ENCODE data around the gene HOXB4.

Gene HOXB4

GRCh38 chr17:48571826-48572417 is 6.2 kb downstream of the HOXB4 start:
- no peak for DNase-seq (ENCODE audit: low spot score)

DNA sequence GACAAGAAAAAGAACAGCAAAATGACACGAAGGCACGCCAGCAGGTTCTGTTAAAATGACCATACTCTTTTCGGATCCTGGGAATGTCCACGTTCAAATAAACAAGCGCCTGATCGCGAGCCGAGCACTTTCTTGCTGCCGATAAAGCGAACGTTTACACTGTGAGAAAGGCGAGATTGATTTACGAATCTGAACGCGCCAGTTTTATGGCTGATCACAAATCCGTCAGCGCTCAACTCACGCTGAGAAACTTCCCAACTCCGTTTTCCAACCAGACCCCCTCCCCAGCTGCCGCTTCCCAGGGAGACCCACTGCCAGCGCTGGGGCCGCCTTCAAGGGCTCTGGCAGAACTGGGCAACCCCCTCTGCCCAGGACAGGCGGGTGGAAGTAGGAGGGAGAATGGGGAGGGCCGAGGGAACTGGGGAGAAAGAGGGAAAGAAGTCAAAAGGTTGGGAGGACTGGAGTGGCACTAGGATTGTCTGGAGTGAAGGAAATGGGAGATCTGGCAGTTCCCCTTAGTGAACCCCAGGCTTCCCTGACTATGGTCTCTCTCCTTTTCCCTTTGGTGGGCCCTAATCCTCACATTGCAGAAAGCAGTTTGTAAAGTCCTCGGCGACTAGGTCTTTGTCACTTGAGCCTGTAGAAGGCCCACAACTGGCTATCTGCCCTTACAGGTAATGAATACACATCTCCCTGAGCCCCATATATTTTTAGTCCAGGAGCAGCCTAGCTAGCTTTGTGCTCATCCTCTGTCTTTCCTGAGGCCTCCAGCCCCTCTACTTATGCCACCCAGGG is 6.9 kb downstream of the HOXB4 start:
- DNase-seq (ENCODE audit: low spot score), result no peak

GRCh38 chr17:48570325-48571023 is 7.7 kb downstream of the HOXB4 start:
- DNase-seq (ENCODE audit: low spot score), result no peak

DNA sequence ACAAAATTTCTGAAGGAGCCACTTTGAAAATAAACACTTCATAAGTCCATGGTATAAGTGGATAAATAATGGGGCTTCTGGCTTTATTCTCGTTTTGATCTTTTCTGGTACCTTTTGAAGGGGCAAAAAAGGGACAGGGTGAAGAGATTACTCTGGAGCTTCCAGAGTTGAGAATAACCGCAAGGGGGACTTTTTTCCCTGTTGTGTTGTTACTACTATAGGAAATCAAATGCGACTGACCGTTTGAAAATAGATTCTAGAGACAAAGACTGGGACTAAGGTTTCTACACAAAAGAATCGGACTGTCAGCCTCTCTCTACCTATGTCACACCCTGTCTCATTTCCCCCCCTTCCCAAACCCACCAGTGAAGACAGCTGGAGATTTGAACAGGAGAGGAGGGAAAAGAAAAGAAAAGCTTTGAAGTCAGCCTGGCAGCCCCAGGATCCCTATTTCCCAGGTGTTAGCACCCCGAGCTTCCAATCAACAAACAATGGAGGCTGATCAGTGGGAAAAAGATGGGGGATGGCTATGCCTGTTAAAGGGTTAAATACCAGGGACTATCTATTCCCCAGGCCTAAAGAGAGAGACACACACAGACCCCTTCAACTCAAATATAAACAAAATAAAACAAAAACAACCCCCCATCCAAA is 8.4 kb downstream of the HOXB4 start:
- no peak for DNase-seq (ENCODE audit: low spot score)

- DNase-seq (ENCODE audit: low spot score), result no peak
Measured at GRCh38 chr17:48569240-48569582, 8.9 kb downstream of the HOXB4 start.

GRCh38 chr17:48568499-48569239 is 9.5 kb downstream of the HOXB4 start:
- DNase-seq (ENCODE audit: low spot score), result no peak

DNA sequence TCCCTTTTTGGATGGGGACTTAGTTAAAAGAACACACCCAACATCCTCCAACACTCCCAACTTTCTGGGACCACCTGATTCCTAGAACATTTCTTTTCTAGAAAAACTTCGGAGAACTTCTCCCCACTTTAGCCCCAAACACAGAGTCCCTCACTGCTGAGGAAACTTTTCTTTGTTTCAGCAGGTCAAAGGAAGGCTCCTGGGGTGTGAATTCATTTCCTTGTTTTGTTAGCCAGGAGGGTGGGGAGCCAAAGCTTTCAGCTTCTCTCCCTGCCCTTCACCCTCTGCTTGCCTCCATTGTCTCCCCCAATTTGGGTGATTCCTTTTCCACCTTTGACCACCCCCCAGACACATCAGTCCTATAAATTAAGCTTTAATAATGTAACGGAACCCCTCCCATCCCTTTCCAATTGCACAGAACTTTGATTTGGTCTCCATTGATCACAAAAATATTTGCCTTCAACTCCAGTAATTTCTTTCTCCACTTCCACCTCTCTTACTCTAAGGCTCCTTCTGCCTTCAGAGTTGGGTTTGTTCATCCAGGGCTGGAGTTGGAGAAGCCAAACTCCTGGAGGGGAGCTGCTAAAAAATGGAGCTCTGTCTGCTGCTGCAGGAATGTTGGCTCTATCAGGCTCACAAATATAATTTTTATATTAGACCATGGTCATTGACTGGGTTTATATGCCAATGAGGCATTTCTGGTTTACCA is 10.3 kb downstream of the HOXB4 start:
- DNase-seq (ENCODE audit: low spot score), result no peak

- DNase-seq (ENCODE audit: low spot score), result no peak
Measured at GRCh38 chr17:48567209-48567608, 10.9 kb downstream of the HOXB4 start.

DNA sequence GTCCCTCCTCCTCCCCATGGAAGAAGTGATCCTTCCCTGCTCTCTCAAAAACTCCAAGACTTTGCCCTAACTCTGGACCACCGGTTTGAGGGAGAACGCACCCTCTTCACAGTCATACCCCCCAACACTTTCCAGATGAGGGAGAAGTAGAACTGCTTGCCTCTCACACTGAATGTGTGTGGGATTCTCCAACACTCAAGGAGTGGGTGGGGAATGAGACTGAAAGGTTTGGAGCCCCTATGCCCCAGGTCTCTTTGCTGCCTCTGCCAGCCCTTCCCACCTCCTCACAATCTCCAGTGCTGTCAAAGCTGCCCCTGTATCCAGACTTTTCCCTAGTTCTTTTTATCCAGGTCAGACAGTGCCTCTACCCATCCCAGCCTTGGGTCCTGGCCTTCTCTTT is 11.4 kb downstream of the HOXB4 start:
- DNase-seq (ENCODE audit: low spot score), result no peak

GRCh38 chr17:48565925-48566710 is 12.0 kb downstream of the HOXB4 start:
- no peak for DNase-seq (ENCODE audit: low spot score)

GRCh38 chr17:48565022-48565554 is 13.1 kb downstream of the HOXB4 start:
- no peak for DNase-seq (ENCODE audit: low spot score)

DNA sequence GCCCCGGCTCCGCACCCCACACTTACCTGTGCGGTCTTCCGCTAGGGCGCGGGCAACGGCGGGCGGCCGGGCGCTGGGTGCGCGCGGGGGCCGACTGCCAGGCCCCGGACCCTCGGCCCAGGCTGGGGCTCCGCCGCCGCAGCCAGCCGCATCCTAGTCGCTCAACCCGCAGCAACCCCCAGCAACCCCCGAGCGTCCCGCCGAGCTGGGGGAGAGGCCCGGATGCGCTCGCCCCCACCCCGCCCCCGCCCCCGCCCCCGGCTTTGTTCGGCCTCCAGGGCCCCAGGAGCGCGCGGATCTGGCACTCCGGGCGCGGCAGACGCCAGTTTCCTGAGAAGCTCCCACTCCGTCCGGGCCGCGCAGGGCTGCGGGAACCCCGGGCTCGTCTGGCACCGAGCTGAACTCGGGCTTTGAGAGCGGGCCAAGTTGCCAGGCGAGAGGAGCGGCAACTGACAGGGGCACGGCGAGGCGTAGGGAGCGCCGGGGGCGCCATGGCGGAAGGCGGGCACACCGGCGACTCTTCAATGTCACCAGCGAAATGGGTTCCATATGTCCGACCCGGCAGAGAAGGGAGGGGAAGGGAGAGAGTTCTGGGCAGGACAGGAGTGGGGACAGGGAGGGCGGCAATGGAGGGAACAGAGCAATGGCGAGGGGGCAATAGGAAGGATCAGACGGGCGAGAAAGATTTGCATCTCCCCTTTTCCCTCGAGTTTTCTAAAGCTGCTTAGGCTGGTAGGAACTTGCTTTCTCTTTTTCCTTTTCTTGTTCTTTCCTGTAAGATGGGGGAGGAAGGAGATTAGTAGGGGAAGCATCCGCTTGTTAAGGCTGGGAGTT is 13.7 kb downstream of the HOXB4 start:
- peak; percentile 56 for DNase-seq (ENCODE audit: low spot score)

GRCh38 chr17:48563867-48564187 is 14.3 kb downstream of the HOXB4 start:
- no peak for DNase-seq (ENCODE audit: low spot score)

DNA sequence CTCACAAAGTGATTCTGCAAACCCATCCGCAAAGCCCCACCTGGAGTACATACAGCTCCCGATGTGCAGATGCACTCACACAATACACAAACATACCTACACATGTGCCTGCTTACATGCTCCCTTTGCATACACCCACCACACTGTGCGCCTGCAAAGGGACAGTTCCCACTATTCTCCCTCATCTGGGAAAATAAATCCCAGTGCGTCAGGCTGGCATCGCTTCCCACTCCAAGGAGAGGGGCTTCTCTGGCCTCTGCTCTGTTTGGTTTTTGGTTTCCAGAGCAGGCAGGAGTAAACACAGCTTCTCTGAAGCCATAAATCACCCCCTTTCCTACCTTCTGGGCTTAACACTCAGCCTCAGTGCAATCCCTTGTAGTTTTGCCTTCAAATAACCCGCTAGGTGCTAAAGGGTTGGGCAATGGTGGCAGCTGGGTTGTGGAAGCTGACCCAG is 14.7 kb downstream of the HOXB4 start:
- DNase-seq (ENCODE audit: low spot score), result no peak

DNA sequence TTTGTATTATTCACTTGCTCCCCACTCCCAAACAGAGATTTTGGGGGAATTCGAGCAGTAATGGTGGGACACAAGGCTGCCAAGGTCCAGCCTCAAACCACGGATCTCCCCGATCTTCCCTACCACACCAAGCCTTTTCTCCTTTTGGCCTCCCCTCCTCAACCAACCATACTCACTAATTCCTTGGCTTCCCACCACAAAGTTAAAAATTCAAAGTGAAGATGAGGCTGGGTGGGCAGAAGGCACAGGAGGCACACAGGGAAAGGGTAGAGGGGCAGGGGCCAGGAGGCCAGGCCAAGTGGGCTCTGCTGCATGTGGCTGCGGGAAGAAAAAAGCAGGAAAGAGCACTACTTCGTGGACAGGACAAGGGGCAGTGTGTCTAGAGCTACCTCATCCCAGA is 15.2 kb downstream of the HOXB4 start:
- DNase-seq (ENCODE audit: low spot score), result no peak

GRCh38 chr17:48561884-48562810 is 16.0 kb downstream of the HOXB4 start:
- DNase-seq (ENCODE audit: low spot score), result no peak

DNA sequence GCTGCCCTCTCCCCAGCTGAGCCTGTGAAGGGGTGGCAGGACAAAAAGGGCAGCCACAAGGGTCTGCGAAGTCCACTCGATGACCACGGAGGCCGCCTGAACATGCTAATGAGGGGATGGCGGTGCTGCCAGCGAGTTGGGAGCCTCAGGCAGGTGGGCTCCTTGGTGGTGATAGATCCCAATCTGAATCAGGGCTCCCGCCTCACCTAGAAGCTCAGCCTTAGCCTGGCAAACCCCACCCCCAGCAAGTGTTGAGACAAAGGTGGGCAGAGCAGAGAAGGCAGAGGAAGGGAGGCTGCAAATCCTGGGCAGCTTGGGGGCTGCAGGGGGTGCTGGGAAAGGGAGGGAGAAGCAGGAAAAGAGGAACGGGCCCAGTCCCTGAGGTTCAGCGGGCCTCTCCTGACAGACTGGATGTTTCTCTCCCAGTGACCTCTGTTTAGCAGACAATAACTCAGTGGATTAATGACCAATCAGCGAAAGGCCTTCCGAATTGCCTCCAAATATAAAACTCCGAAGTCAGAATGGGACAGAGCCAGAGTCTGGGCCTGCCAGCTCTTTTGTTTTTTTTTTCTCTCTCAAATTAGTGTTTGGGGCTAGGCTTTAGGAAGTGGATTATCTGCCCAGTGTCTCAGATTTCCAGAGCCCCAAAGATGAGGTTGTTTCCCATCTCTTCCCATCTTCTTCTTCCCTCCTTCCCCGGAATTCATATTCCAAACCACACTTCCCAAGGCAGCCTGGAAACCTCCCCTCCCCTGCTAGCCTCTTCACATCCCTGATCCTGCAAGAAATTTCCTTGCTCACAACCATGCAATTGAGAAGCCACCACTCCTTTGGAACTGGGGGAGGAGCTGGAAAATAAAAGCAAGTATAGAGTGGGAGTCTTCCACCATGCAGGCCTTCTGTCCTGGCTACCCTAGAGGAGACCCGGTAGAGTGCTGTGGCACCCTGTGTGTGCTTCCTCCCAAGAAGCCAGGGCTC is 18.0 kb downstream of the HOXB4 start:
- DNase-seq (ENCODE audit: low spot score), result no peak

All from GM03348 (cell line).